Measurements from ENCODE around the gene TP53TG5.

The TP53TG5 gene

GRCh38 chr20:45391559-45391958 is 13.4 kb upstream of the TP53TG5 start:
- peaks cover 7% of the 10 kb centered on the region for H3K36me3 Mint-ChIP-seq (ENCODE audit: low read depth)
- no peaks in the 10 kb centered on the region for H3K27me3 Mint-ChIP-seq
- H3K9me3 Mint-ChIP-seq: peaks cover 2% of the 10 kb centered on the region
- no peak overlapping the region for H3K4me3 Mint-ChIP-seq
- peaks cover 24% of the 10 kb centered on the region for H3K4me1 Mint-ChIP-seq (ENCODE audit: low read depth)
- DNase-seq: no peak
- no peak overlapping the region for H3K27ac Mint-ChIP-seq

- no peaks in the 10 kb centered on the region for H3K27me3 Mint-ChIP-seq
- H3K27ac Mint-ChIP-seq: no peak overlapping the region
- no peak for DNase-seq
- no peak overlapping the region for H3K4me3 Mint-ChIP-seq
- peaks cover 24% of the 10 kb centered on the region for H3K4me1 Mint-ChIP-seq (ENCODE audit: low read depth)
- peaks cover 7% of the 10 kb centered on the region for H3K36me3 Mint-ChIP-seq (ENCODE audit: low read depth)
- peaks cover 2% of the 10 kb centered on the region for H3K9me3 Mint-ChIP-seq
Observed at GRCh38 chr20:45390931-45391330, 12.8 kb upstream of the TP53TG5 start.

DNA sequence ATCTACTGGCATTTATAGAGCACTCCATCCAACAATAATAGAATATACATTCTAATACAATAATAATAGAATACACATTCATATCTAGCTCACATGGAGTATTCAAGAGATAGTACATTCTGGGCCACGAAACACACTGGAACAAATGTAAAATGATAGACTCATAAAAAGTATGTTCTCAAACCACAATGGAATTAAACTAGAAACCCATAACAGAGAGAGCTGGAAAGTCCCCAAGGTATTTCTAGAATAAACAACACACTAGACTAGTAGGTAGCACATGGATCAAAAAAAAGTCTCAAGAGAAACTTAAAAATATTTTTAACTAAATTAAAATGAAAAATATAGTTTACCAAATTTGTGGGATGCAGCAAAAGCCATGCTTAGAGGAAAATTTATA is 9.1 kb upstream of the TP53TG5 start:
- H3K4me1 Mint-ChIP-seq (ENCODE audit: low read depth): peaks cover 26% of the 10 kb centered on the region
- DNase-seq: no peak
- H3K27ac Mint-ChIP-seq: no peak overlapping the region
- no peaks in the 10 kb centered on the region for H3K27me3 Mint-ChIP-seq
- H3K36me3 Mint-ChIP-seq (ENCODE audit: low read depth): peaks cover 4% of the 10 kb centered on the region
- H3K9me3 Mint-ChIP-seq: peaks cover 2% of the 10 kb centered on the region
- H3K4me3 Mint-ChIP-seq: no peak overlapping the region

DNA sequence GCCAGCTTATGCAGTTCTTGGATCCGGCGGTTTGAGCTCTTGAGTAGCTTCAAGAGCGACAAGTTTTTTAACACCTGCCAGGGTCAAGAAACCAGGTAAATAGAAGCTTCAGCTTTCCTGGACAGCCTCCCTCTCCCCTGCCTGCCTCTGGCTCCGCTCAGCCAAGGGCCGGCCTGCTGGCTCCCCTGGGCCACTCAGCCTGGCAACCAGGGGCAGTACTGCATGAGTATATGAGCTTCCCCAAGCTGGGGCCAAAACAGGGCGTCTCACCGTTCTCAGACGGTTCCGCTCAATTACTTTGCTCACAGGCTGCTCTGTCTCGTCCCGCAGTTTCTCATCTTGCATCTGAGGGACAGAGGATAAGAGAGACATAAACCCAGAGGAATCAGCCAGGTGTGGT is 856 bp downstream of the TP53TG5 start:
- no peak overlapping the region for H3K4me3 Mint-ChIP-seq
- H3K4me1 Mint-ChIP-seq (ENCODE audit: low read depth): peaks cover 32% of the 10 kb centered on the region
- DNase-seq: no peak
- no peaks in the 10 kb centered on the region for H3K9me3 Mint-ChIP-seq
- no peak overlapping the region for H3K27ac Mint-ChIP-seq
- H3K27me3 Mint-ChIP-seq: no peaks in the 10 kb centered on the region
- peaks cover 20% of the 10 kb centered on the region for H3K36me3 Mint-ChIP-seq (ENCODE audit: low read depth)

- Mint-ChIP-seq H3K27ac (peak overlapping the region; percentile 91), H3K36me3 (ENCODE audit: low read depth) (peaks cover 29% of the 10 kb centered on the region), H3K4me3 (no peak overlapping the region), H3K27me3 (no peaks in the 10 kb centered on the region), H3K4me1 (ENCODE audit: low read depth) (peaks cover 39% of the 10 kb centered on the region), H3K9me3 (no peaks in the 10 kb centered on the region)
- no peak for DNase-seq
Observed at GRCh38 chr20:45374966-45375365, 3.2 kb downstream of the TP53TG5 start.

DNA sequence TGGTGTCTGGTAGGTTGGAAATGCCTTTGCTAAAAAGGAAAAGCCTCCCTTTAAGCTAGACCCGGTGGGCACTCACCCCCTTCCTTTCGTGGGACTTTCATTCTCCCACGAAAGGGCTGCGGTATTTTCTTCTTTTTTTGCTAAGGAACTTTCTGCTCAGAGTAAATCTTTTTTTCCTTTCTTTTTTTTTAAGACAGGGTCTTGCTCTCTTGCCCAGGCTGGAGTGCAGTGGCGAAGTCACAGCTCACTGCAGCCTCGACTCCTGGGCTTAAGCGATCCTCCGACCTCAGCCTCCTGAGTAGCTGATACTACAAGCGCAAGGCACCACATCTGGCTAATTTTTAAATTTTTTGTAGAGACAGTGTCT is 4.0 kb downstream of the TP53TG5 start:
- no peak for DNase-seq
- H3K36me3 Mint-ChIP-seq (ENCODE audit: low read depth): peaks cover 29% of the 10 kb centered on the region
- no peaks in the 10 kb centered on the region for H3K27me3 Mint-ChIP-seq
- no peaks in the 10 kb centered on the region for H3K9me3 Mint-ChIP-seq
- peak overlapping the region; percentile 78 for H3K4me3 Mint-ChIP-seq
- H3K4me1 Mint-ChIP-seq (ENCODE audit: low read depth): peaks cover 37% of the 10 kb centered on the region
- H3K27ac Mint-ChIP-seq: peak overlapping the region; percentile 91

DNA sequence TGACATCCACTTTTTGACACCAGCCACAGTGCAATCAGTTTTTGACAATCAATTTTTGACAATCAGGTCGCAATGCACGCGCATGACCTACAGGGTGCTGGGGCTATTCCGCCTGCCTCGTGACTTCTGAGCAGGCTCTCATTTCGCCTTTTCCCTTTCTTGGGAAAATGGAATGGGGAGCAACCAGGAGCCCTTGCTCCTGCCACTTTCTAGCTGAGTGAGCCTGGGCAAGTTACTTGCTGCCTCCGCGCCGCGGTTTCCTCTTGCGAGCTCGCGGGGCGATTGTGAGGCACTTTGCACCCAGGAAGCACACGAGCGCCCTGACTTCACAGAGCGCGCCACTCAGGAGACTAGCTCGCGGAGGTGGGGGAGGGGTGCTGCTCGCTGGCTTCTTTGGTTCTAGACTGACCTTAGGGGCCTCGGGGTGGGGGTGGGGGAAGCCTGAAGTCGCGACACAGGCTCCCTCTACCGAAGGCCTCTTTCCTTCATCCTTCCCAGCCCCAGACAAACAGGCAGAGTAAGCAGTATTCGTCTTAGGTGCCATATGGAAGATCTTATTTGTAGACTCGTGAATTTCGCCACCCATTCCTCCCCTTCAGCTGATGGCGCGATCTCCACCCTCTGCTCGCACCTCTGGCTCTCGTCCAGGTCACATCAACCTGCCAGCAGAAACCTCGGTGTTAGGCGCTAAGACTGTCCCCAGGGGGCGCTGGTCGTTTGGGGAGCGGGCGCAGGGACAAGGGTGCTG is 4.6 kb downstream of the TP53TG5 start:
- Mint-ChIP-seq H3K27me3 (no peaks in the 10 kb centered on the region), H3K4me1 (ENCODE audit: low read depth) (peaks cover 38% of the 10 kb centered on the region), H3K9me3 (no peaks in the 10 kb centered on the region), H3K36me3 (ENCODE audit: low read depth) (peaks cover 35% of the 10 kb centered on the region), H3K4me3 (peak overlapping the region; percentile 78), H3K27ac (peak overlapping the region; percentile 91)
- peak; percentile 93 for DNase-seq

DNA sequence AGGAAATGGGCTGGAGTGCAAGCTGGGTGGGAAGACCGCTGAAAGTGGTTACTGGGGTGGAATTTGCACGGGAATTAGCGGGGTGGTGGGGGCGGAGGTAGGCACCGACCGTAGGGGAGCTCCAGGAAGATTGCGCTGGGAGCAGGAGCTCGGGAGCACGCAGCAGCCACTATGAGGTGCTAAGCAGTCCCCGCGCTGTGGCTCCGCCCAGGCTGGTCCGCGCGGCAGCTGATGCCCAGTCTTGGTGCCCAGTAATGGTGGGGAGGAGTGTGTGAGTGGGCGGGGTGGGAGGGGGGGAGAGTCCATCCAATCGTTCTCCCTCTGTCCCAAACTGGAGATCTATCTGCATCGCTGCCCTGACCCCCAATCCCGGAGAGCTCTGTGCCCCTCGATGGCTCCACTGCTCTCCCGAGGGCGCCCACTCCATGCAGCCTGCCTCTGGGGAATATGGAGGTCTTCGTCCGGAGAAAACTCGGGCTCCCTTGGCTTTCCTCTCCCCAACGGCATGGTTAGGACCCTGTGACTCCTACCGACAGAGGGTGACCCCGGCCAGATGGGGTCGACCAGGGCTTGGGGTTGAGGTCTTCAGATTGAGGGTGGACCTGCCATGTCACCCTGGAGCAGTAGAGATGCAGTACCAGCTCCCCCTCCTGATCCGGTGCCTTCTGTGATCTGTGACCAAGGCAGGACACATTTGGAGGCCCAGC is 5.3 kb downstream of the TP53TG5 start:
- Mint-ChIP-seq H3K4me3 (peak overlapping the region; percentile 78), H3K4me1 (ENCODE audit: low read depth) (peaks cover 40% of the 10 kb centered on the region), H3K27ac (peak overlapping the region; percentile 91), H3K27me3 (no peaks in the 10 kb centered on the region), H3K36me3 (ENCODE audit: low read depth) (peaks cover 40% of the 10 kb centered on the region), H3K9me3 (no peaks in the 10 kb centered on the region)
- no peak for DNase-seq

GRCh38 chr20:45372241-45372640 is 5.9 kb downstream of the TP53TG5 start:
- H3K27ac Mint-ChIP-seq: peak overlapping the region; percentile 10

DNA sequence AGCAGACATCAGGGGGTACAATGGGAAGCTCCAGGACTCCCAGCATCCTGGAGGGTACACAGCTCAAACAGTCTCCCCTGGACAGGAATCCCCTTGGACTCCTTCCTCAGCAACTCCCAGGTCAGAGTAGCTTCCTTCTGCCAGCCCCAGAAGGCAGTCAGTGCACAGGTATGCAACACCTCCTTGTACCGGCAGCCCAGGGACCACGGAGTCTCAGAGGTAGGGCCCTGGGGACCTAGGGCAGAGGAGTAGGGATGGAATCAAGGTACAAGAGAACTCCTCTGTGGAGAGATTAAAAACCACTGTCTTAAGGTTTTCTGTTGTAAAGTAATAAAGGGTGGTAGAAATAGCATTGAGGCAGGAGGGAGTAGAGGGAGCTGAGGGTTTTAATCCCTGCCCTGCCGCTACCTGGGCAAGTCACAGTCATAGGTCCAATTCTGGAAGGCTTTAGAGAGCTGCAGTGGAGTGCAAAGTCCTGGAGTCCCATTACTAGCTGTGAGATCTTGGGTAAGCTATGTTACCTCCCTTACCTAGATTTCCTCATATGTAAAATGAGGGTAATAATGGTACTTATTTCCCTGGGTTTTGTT is 7.5 kb downstream of the TP53TG5 start:
- Mint-ChIP-seq H3K4me3 (no peak overlapping the region), H3K36me3 (ENCODE audit: low read depth) (peaks cover 60% of the 10 kb centered on the region), H3K4me1 (ENCODE audit: low read depth) (peaks cover 57% of the 10 kb centered on the region), H3K27ac (peak overlapping the region; percentile 41), H3K9me3 (no peaks in the 10 kb centered on the region), H3K27me3 (no peaks in the 10 kb centered on the region)
- DNase-seq: no peak

More at GRCh38 chr20:45372241-45372640, 5.9 kb downstream of the TP53TG5 start:
- Mint-ChIP-seq H3K4me3 (no peak overlapping the region), H3K36me3 (ENCODE audit: low read depth) (peaks cover 46% of the 10 kb centered on the region), H3K9me3 (no peaks in the 10 kb centered on the region), H3K27me3 (no peaks in the 10 kb centered on the region), H3K4me1 (ENCODE audit: low read depth) (peaks cover 46% of the 10 kb centered on the region)
- DNase-seq: no peak

GRCh38 chr20:45368221-45368980 is 9.7 kb downstream of the TP53TG5 start:
- peaks cover 64% of the 10 kb centered on the region for H3K4me1 Mint-ChIP-seq (ENCODE audit: low read depth)
- DNase-seq: no peak
- H3K4me3 Mint-ChIP-seq: peak overlapping the region; percentile 9
- H3K27ac Mint-ChIP-seq: peak overlapping the region; percentile 76
- H3K9me3 Mint-ChIP-seq: no peaks in the 10 kb centered on the region
- no peaks in the 10 kb centered on the region for H3K27me3 Mint-ChIP-seq
- H3K36me3 Mint-ChIP-seq (ENCODE audit: low read depth): peaks cover 66% of the 10 kb centered on the region

- Mint-ChIP-seq H3K36me3 (ENCODE audit: low read depth) (peaks cover 70% of the 10 kb centered on the region), H3K27ac (peak overlapping the region; percentile 48), H3K27me3 (no peaks in the 10 kb centered on the region), H3K9me3 (no peaks in the 10 kb centered on the region), H3K4me3 (no peak overlapping the region), H3K4me1 (ENCODE audit: low read depth) (peaks cover 61% of the 10 kb centered on the region)
- no peak for DNase-seq
Observed at GRCh38 chr20:45367126-45367525, 11.0 kb downstream of the TP53TG5 start.

DNA sequence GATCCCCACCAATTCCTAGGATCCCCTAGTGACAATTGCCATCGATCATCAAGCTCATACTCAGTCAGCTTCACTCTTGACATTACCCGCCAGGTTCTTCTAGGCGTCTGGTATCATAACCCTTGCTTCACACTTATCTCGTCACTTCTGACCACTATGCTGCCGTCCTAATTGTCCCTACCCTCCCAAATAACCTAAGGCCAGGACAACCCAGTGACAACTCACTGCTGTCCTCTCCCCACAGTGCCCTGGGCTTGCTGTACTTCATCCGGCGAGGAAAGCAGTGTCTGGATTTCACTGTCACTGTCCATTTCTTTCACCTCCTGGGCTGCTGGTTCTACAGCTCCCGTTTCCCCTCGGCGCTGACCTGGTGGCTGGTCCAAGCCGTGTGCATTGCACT is 11.5 kb downstream of the TP53TG5 start:
- no peak for DNase-seq
- Mint-ChIP-seq H3K27ac (peak overlapping the region; percentile 61), H3K27me3 (no peaks in the 10 kb centered on the region), H3K4me1 (ENCODE audit: low read depth) (peaks cover 61% of the 10 kb centered on the region), H3K9me3 (no peaks in the 10 kb centered on the region), H3K36me3 (ENCODE audit: low read depth) (peaks cover 67% of the 10 kb centered on the region), H3K4me3 (no peak overlapping the region)

- H3K4me1 Mint-ChIP-seq (ENCODE audit: low read depth): peaks cover 59% of the 10 kb centered on the region
Observed at GRCh38 chr20:45366192-45366591, 11.9 kb downstream of the TP53TG5 start.

More at GRCh38 chr20:45366192-45366591, 11.9 kb downstream of the TP53TG5 start:
- Mint-ChIP-seq H3K27me3 (no peaks in the 10 kb centered on the region), H3K4me3 (no peak overlapping the region), H3K27ac (peak overlapping the region; percentile 61), H3K9me3 (no peaks in the 10 kb centered on the region), H3K36me3 (ENCODE audit: low read depth) (peaks cover 62% of the 10 kb centered on the region)
- DNase-seq: no peak
